HepG2 (cell line): ENCODE results near the gene TSEN54. TPM values are rescaled to one million over a fixed set of nuclear protein-coding genes. Genes with fewer than 3 reads are reported as not detected.

Experiments
- ATF4 ChIP-seq, 2 experiments: fragments of 450-650 bp in 1 of 2; sonication (generic) in 1 of 2; formaldehyde crosslinking; IDR thresholded peaks; 2 replicates each; pipeline versions ENCODE4 v1.5.0 to v1.8.0; 2020 to 2022; ENCODE audit warnings: mild to moderate bottlenecking in 1 of 2, missing genetic modification reagents in 1 of 2
- GMEB1 ChIP-seq: sonication (generic); formaldehyde crosslinking; IDR thresholded peaks from 2 replicates; pipeline ENCODE4 v1.5.1; 2020; ENCODE audit warnings: missing genetic modification reagents, mild to moderate bottlenecking, borderline replicate concordance
- IKZF5 ChIP-seq: IDR thresholded peaks from 2 replicates; pipeline ENCODE4 v1.6.1; 2018; ENCODE audit warnings: missing genetic modification reagents, mild to moderate bottlenecking, missing compliant biosample characterization
- MBNL3 ChIP-seq: fragments of 250-450 bp; sonication (Bioruptor Pico); conservative IDR thresholded peaks from 2 replicates; pipeline ENCODE4 v1.8.0; 2022; ENCODE audit warnings: mild to moderate bottlenecking, inconsistent platforms
- POLR2G ChIP-seq: fragments of 200-400 bp; formaldehyde crosslinking; IDR thresholded peaks from 2 replicates; pipeline ENCODE4 v1.6.1; 2018; ENCODE audit warnings: mild to moderate bottlenecking, low read depth, low read length, moderate library complexity
- SIN3A ChIP-seq: IDR thresholded peaks from 2 replicates; pipeline ENCODE4 v1.6.1; 2011; ENCODE audit warnings: low read depth, mild to moderate bottlenecking, control low read depth, low read length, borderline replicate concordance
- ZNF503 ChIP-seq: sonication (generic); formaldehyde crosslinking; IDR thresholded peaks from 2 replicates; pipeline ENCODE4 v1.4.0; 2020; ENCODE audit warnings: missing genetic modification reagents
- ZNF710 ChIP-seq: sonication (generic); formaldehyde crosslinking; IDR thresholded peaks from 2 replicates; pipeline ENCODE4 v1.5.0; 2020; ENCODE audit warnings: mild to moderate bottlenecking, missing genetic modification reagents, borderline replicate concordance
- ZNF790 ChIP-seq: sonication (generic); formaldehyde crosslinking; IDR thresholded peaks from 2 replicates; pipeline ENCODE4 v1.8.0; 2022; ENCODE audit warnings: missing genetic modification reagents, mild to moderate bottlenecking, borderline replicate concordance
- polyA plus RNA-seq, 8 experiments: library from polyadenylated mRNA; depleted of rRNA in 3 of 8; stranded (reverse) in 7 of 8; unstranded in 1 of 8; fragments of >200 nt; fragmentation: Illumina TruSeq in 4 of 8; extraction: Trizol in 4 of 8; gene quantifications; 2 replicates each; pipeline versions ENCODE4 v1.2.1 to v1.2.3, GENCODE V29; 2011 to 2016; ENCODE audit warnings: low read depth in 4 of 8, missing spikeins in 1 of 8, mixed read lengths in 1 of 8; ENCODE audit not compliant: insufficient read depth in 1 of 8
- total RNA-seq, 5 experiments: library from RNA; depleted of rRNA; stranded (reverse); fragments of >200 nt; fragmentation: Illumina TruSeq; extraction: Trizol; gene quantifications; 2 replicates each; pipeline ENCODE4 v1.2.3, GENCODE V29; 2016; ENCODE audit warnings: low read depth in 1 of 5
- TF ChIP-seq, protein P1 (sequence below), 2 experiments: sonication (generic) in 1 of 2; formaldehyde crosslinking in 1 of 2; IDR thresholded peaks; 2 replicates each; pipeline versions ENCODE4 v1.6.1 to v1.9.0; 2014 to 2022; ENCODE audit warnings: antibody characterized with exemption in 1 of 2, borderline replicate concordance in 1 of 2, inconsistent platforms in 1 of 2, low read depth in 1 of 2, missing genetic modification reagents in 1 of 2

Gene TSEN54
- total and polyA plus RNA-seq, 2 of the 13 experiments (the other 11 are each of a cell fraction or from before 2014, with no cell fraction given) = 62.9 to 63.3 TPM

GRCh38 chr17:75514919-75515495, 1.3 kb upstream of the TSEN54 start (continued):
- TF ChIP-seq, protein P1, sequence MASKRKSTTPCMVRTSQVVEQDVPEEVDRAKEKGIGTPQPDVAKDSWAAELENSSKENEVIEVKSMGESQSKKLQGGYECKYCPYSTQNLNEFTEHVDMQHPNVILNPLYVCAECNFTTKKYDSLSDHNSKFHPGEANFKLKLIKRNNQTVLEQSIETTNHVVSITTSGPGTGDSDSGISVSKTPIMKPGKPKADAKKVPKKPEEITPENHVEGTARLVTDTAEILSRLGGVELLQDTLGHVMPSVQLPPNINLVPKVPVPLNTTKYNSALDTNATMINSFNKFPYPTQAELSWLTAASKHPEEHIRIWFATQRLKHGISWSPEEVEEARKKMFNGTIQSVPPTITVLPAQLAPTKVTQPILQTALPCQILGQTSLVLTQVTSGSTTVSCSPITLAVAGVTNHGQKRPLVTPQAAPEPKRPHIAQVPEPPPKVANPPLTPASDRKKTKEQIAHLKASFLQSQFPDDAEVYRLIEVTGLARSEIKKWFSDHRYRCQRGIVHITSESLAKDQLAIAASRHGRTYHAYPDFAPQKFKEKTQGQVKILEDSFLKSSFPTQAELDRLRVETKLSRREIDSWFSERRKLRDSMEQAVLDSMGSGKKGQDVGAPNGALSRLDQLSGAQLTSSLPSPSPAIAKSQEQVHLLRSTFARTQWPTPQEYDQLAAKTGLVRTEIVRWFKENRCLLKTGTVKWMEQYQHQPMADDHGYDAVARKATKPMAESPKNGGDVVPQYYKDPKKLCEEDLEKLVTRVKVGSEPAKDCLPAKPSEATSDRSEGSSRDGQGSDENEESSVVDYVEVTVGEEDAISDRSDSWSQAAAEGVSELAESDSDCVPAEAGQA (IDR thresholded peaks at IDR 0.05; ENCODE audit: low read depth) = no peak
- TF ChIP-seq, protein P1 (CRISPR knock-in tag; IDR thresholded peaks at IDR 0.05; ENCODE audit: borderline replicate concordance) = no peak
- TF ChIP-seq MBNL3 (CRISPR knock-in tag) = no peak
- no peak for TF ChIP-seq GMEB1
- TF ChIP-seq ZNF790 = no peak
- no peak for TF ChIP-seq IKZF5 (CRISPR knock-in tag)
- no peak; a peak in 1 of 4 replicates for TF ChIP-seq ATF4 (CRISPR knock-in tag; IDR thresholded peaks at IDR 0.05)
- TF ChIP-seq ZNF503 (CRISPR knock-in tag) = peak; percentile 6; the same call in 1 of the 2 replicates
- no peak; the same call in 1 of the 2 replicates for TF ChIP-seq ZNF710 (CRISPR knock-in tag)
- TF ChIP-seq POLR2G = peak; percentile 46; the same call in 1 of the 2 replicates
- TF ChIP-seq SIN3A = no peak
